ENCODE data around the gene SLC7A1.

Gene SLC7A1

GRCh38 chr13:29483623-29484022 lies 111.9 kb downstream of the SLC7A1 start:
- DNase-seq, result no peak

- no peak for DNase-seq
These were observed 112.3 kb downstream of the SLC7A1 start for GRCh38 chr13:29483211-29483610.

GRCh38 chr13:29482504-29482903 lies 113.0 kb downstream of the SLC7A1 start:
- no peak for DNase-seq

- no peak for DNase-seq
These were observed 113.9 kb downstream of the SLC7A1 start for GRCh38 chr13:29481603-29482002.

- DNase-seq, result no peak
These were observed 114.5 kb downstream of the SLC7A1 start for GRCh38 chr13:29480893-29481525.

GRCh38 chr13:29479716-29480492 lies 115.6 kb downstream of the SLC7A1 start:
- peak; percentile 4 for DNase-seq

GRCh38 chr13:29476046-29476445 lies 119.4 kb downstream of the SLC7A1 start:
- DNase-seq, result no peak

- no peak for DNase-seq
These were observed 120.5 kb downstream of the SLC7A1 start for GRCh38 chr13:29474991-29475390.

- peak; percentile 50 for DNase-seq
These were observed 122.3 kb downstream of the SLC7A1 start for GRCh38 chr13:29473166-29473565.

- peak; percentile 14 for DNase-seq
These were observed 123.0 kb downstream of the SLC7A1 start for GRCh38 chr13:29472332-29472961.

GRCh38 chr13:29471551-29471950 lies 123.9 kb downstream of the SLC7A1 start:
- no peak for DNase-seq

- DNase-seq, result no peak
These were observed 129.7 kb downstream of the SLC7A1 start for GRCh38 chr13:29465741-29466293.

GRCh38 chr13:29464105-29464679 lies 131.3 kb downstream of the SLC7A1 start:
- no peak for DNase-seq

GRCh38 chr13:29459813-29460355 lies 135.6 kb downstream of the SLC7A1 start:
- DNase-seq, result no peak
